GM12865 (cell line): ENCODE data around the gene SMIM27.
"Not testable (repeated sequence)": the region's sequence is repeated elsewhere in the genome, so short reads cannot be mapped to it uniquely, and the experiment has no call there.

Experiments
- DNase-seq: peaks from one replicate; pipeline ENCODE4 v3.0.0; 2010; ENCODE audit warnings: low read depth
- H3K4me3 ChIP-seq: 2 replicates; pipeline ENCODE4 v1.5.1; 2011; ENCODE audit warnings: mild to moderate bottlenecking, low read depth, low read length, control low read depth
- TF ChIP-seq, protein P1 (sequence below): IDR thresholded peaks from 2 replicates; pipeline ENCODE4 v1.5.1; 2011; ENCODE audit warnings: low read length, control low read depth, low read depth, inconsistent platforms; ENCODE audit not compliant: insufficient read depth; ENCODE audit errors: missing control alignments

Gene SMIM27

GRCh38 chr9:32590898-32591297, 38.8 kb downstream of the SMIM27 start:
- TF ChIP-seq, protein P1, sequence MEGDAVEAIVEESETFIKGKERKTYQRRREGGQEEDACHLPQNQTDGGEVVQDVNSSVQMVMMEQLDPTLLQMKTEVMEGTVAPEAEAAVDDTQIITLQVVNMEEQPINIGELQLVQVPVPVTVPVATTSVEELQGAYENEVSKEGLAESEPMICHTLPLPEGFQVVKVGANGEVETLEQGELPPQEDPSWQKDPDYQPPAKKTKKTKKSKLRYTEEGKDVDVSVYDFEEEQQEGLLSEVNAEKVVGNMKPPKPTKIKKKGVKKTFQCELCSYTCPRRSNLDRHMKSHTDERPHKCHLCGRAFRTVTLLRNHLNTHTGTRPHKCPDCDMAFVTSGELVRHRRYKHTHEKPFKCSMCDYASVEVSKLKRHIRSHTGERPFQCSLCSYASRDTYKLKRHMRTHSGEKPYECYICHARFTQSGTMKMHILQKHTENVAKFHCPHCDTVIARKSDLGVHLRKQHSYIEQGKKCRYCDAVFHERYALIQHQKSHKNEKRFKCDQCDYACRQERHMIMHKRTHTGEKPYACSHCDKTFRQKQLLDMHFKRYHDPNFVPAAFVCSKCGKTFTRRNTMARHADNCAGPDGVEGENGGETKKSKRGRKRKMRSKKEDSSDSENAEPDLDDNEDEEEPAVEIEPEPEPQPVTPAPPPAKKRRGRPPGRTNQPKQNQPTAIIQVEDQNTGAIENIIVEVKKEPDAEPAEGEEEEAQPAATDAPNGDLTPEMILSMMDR, result no peak
- H3K4me3 ChIP-seq, result no peak overlapping the region
- DNase-seq, result no peak

GRCh38 chr9:32596096-32596865, 44.2 kb downstream of the SMIM27 start:
- H3K4me3 ChIP-seq, result no peak overlapping the region
- DNase-seq, result no peak
- TF ChIP-seq, protein P1, result no peak

- H3K4me3 ChIP-seq, result no peak overlapping the region
- no peak for DNase-seq
- TF ChIP-seq, protein P1, result no peak
Measured at GRCh38 chr9:32596936-32597335, 44.8 kb downstream of the SMIM27 start.

DNA sequence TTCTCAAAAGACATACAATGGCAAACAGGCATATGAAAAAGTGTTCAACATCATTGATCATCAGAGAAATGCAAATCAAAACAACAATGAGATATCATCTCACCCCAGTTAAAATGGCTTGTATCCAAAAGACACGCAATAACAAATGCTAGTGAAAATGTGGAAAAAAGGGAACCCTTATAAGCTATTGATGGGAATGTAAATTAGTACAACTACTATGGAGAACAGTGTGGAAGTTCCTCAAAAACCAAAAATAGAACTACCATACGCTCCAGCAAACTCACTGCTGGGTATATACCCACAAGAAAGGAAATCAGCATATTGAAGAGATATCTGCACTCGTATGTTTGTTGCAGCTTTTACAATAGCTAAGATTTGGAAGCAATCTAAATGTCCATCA, 46.9 kb downstream of the SMIM27 start:
- DNase-seq, H3K4me3 ChIP-seq: not testable (repeated sequence)
